Mammary epithelial cell (primary cell): ENCODE data around the gene SARDH.

Experiments used
- EZH2 ChIP-seq: IDR thresholded peaks from 2 replicates; pipeline ENCODE4 v1.6.1; 2012; ENCODE audit warnings: low read length, inconsistent platforms, borderline replicate concordance
- TF ChIP-seq, protein P1 (sequence below), 2 donors: IDR thresholded peaks in 1 of 2; conservative IDR thresholded peaks in 1 of 2; 2 replicates each; pipeline ENCODE4 v1.5.1; 2011 to 2012; ENCODE audit warnings: inconsistent platforms in 2 of 2, low read length in 2 of 2, mild to moderate bottlenecking in 2 of 2, control low read depth in 1 of 2, low read depth in 1 of 2; ENCODE audit not compliant: insufficient read depth in 1 of 2; ENCODE audit errors: extremely low read depth in 1 of 2

DNA sequence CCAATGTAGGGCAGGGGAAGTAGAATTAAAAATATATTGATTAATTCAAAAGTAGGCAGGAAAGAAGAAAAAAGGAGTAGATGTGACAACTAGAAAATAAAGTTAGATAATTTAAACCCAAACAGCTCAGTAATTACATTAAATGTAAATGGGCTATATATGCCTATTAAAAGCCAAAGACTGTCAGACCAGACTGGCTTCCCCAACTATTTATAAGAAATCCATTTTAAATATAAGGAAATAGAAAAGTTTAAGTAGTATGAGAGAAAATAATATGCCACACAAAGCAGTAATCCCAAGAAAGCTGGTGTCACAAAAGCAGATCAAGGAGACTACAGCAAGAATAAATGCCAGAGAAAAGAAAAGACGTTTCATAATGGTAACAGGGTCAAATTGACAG, 28.9 kb upstream of the SARDH start:
- TF ChIP-seq, protein P1, sequence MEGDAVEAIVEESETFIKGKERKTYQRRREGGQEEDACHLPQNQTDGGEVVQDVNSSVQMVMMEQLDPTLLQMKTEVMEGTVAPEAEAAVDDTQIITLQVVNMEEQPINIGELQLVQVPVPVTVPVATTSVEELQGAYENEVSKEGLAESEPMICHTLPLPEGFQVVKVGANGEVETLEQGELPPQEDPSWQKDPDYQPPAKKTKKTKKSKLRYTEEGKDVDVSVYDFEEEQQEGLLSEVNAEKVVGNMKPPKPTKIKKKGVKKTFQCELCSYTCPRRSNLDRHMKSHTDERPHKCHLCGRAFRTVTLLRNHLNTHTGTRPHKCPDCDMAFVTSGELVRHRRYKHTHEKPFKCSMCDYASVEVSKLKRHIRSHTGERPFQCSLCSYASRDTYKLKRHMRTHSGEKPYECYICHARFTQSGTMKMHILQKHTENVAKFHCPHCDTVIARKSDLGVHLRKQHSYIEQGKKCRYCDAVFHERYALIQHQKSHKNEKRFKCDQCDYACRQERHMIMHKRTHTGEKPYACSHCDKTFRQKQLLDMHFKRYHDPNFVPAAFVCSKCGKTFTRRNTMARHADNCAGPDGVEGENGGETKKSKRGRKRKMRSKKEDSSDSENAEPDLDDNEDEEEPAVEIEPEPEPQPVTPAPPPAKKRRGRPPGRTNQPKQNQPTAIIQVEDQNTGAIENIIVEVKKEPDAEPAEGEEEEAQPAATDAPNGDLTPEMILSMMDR (conservative IDR thresholded peaks at IDR 0.05 in 1 of 2, IDR thresholded peaks at IDR 0.05 in 1 of 2; ENCODE audit: extremely low read depth in 1 of 2, insufficient read depth in 1 of 2, low read depth in 1 of 2, low read length in 2 of 2): no peak
- no peak for TF ChIP-seq EZH2
